ENCODE measurements around the gene AKAP7.
A peak's percentile ranks its signal among the peaks of the same experiment; 100 is the strongest.

The AKAP7 gene

GRCh38 chr6:131134220-131134979 lies 867 bp upstream of the AKAP7 start:
- DNase-seq (ENCODE audit: low read depth in 2 of 2): no peak

GRCh38 chr6:131134980-131135243 lies 355 bp upstream of the AKAP7 start:
- no peak for DNase-seq (ENCODE audit: low read depth in 2 of 2)

- no peak for DNase-seq (ENCODE audit: low read depth in 2 of 2)
These were observed 937 bp downstream of the AKAP7 start for GRCh38 chr6:131136021-131136786.

GRCh38 chr6:131139599-131139998 lies 4.3 kb downstream of the AKAP7 start:
- no peak for DNase-seq (ENCODE audit: low read depth in 2 of 2)

GRCh38 chr6:131143319-131143718 lies 8.1 kb downstream of the AKAP7 start:
- DNase-seq (ENCODE audit: low read depth in 2 of 2): no peak

- DNase-seq (ENCODE audit: low read depth in 2 of 2): no peak
These were observed 11.6 kb downstream of the AKAP7 start for GRCh38 chr6:131146865-131147264.

- no peak for DNase-seq (ENCODE audit: low read depth in 2 of 2)
These were observed 21.1 kb downstream of the AKAP7 start for GRCh38 chr6:131156411-131156810.

- no peak for DNase-seq (ENCODE audit: low read depth in 2 of 2)
These were observed 24.3 kb downstream of the AKAP7 start for GRCh38 chr6:131159578-131159977.

GRCh38 chr6:131160254-131160758 lies 25.0 kb downstream of the AKAP7 start:
- DNase-seq (ENCODE audit: low read depth in 2 of 2): no peak

GRCh38 chr6:131161987-131162386 lies 26.7 kb downstream of the AKAP7 start:
- DNase-seq (ENCODE audit: low read depth in 2 of 2): no peak

- no peak for DNase-seq (ENCODE audit: low read depth in 2 of 2)
These were observed 28.6 kb downstream of the AKAP7 start for GRCh38 chr6:131163886-131164285.

- DNase-seq (ENCODE audit: low read depth in 2 of 2): no peak
These were observed 29.2 kb downstream of the AKAP7 start for GRCh38 chr6:131164506-131164905.

GRCh38 chr6:131167773-131168172 lies 32.5 kb downstream of the AKAP7 start:
- DNase-seq (ENCODE audit: low read depth in 2 of 2): no peak

GRCh38 chr6:131169613-131170012 lies 34.3 kb downstream of the AKAP7 start:
- no peak for DNase-seq (ENCODE audit: low read depth in 2 of 2)

- DNase-seq (ENCODE audit: low read depth in 2 of 2): no peak
These were observed 37.0 kb downstream of the AKAP7 start for GRCh38 chr6:131172222-131172621.

- DNase-seq (ENCODE audit: low read depth in 2 of 2): no peak
These were observed 38.4 kb downstream of the AKAP7 start for GRCh38 chr6:131173680-131174079.

GRCh38 chr6:131175564-131175963 lies 40.3 kb downstream of the AKAP7 start:
- no peak for DNase-seq (ENCODE audit: low read depth in 2 of 2)

GRCh38 chr6:131177996-131178395 lies 42.7 kb downstream of the AKAP7 start:
- no peak for DNase-seq (ENCODE audit: low read depth in 2 of 2)

GRCh38 chr6:131182991-131183425 lies 47.7 kb downstream of the AKAP7 start:
- no peak for DNase-seq (ENCODE audit: low read depth in 2 of 2)

GRCh38 chr6:131183427-131184095 lies 48.3 kb downstream of the AKAP7 start:
- no peak for DNase-seq (ENCODE audit: low read depth in 2 of 2)

- DNase-seq (ENCODE audit: low read depth in 2 of 2): no peak
These were observed 56.3 kb downstream of the AKAP7 start for GRCh38 chr6:131191590-131191989.

GRCh38 chr6:131197716-131198115 lies 62.4 kb downstream of the AKAP7 start:
- peak in 1 of 2 donors; percentile 3 for DNase-seq (ENCODE audit: low read depth in 2 of 2)
